ENCODE data around the gene MED12L. TPM values are rescaled to one million over a fixed set of nuclear protein-coding genes. Genes with fewer than 3 reads are reported as not detected.
A peak's percentile ranks its signal among the peaks of the same experiment; 100 is the strongest.

MED12L gene
- total and polyA plus RNA-seq, 9 of the 15 experiments (the other 6 are each of a cell fraction or from before 2014, with no cell fraction given) = not detected

DNA sequence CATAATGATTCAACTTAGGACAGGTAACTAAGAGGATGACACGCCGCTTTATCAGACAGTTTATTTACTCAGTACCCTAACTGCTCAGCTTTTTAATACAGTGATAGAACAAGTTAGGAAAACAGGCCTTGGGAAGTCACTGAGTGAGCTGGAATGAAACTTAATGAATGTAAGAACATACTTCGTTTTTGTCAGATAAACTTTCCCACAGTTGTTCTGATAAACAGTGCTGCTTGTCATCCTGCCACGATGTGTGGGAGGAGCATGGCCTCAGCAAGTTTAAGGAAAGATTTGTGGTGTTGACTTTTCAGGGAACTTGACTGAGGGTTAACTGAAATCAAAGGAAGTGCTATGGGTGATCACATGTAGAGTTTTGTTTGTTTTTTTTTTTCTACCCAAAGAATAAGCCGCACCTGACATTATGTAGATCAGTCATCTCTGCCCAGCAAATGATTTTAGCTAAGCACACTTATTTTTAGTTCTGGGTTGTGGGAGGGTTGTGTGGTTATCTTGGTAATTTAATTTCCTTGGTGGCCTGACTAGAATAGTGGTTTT, 198.5 kb downstream of the MED12L start (continued):
- TF ChIP-seq FOXA3 (CRISPR knock-in tag; conservative IDR thresholded peaks at IDR 0.05 in 1 of 2, IDR thresholded peaks at IDR 0.05 in 1 of 2) (peak in 1 of 2 experiments; percentile 52; a peak in 2 of 4 replicates), TARDBP (IDR thresholded peaks at IDR 0.05) (no peak), ETV5 (CRISPR knock-in tag; IDR thresholded peaks at IDR 0.05; ENCODE audit: low read depth) (no peak), MAFF (IDR thresholded peaks at IDR 0.05; ENCODE audit: low read length) (no peak), PTBP1 (IDR thresholded peaks at IDR 0.05; ENCODE audit: low read depth, low read length) (no peak), ZNF707 (CRISPR knock-in tag; conservative IDR thresholded peaks at IDR 0.05) (no peak), HDAC1 (IDR thresholded peaks at IDR 0.05) (peak in 1 of 2 experiments; percentile 31; a peak in 1 of 4 replicates), SNIP1 (IDR thresholded peaks at IDR 0.05; ENCODE audit: low read depth) (no peak), ZNF311 (CRISPR knock-in tag; IDR thresholded peaks at IDR 0.05) (no peak), SOX6 (IDR thresholded peaks at IDR 0.05) (peak; percentile 62; the same call in 1 of the 2 replicates), RCOR1 (IDR thresholded peaks at IDR 0.05; ENCODE audit: borderline replicate concordance in 1 of 2, low read depth in 2 of 2, low read length in 2 of 2) (peak in 1 of 2 experiments; percentile 74; a peak in 2 of 4 replicates), ZNF696 (CRISPR knock-in tag; conservative IDR thresholded peaks at IDR 0.05) (no peak), ZNF431 (CRISPR knock-in tag; IDR thresholded peaks at IDR 0.05) (no peak), MXI1 (IDR thresholded peaks at IDR 0.05; ENCODE audit: low read depth, low read length) (no peak)
- TF ChIP-seq, protein P1, sequence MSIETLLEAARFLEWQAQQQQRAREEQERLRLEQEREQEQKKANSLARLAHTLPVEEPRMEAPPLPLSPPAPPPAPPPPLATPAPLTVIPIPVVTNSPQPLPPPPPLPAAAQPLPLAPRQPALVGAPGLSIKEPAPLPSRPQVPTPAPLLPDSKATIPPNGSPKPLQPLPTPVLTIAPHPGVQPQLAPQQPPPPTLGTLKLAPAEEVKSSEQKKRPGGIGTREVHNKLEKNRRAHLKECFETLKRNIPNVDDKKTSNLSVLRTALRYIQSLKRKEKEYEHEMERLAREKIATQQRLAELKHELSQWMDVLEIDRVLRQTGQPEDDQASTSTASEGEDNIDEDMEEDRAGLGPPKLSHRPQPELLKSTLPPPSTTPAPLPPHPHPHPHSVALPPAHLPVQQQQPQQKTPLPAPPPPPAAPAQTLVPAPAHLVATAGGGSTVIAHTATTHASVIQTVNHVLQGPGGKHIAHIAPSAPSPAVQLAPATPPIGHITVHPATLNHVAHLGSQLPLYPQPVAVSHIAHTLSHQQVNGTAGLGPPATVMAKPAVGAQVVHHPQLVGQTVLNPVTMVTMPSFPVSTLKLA (conservative IDR thresholded peaks at IDR 0.05) = no peak
- TF ChIP-seq, protein P2, sequence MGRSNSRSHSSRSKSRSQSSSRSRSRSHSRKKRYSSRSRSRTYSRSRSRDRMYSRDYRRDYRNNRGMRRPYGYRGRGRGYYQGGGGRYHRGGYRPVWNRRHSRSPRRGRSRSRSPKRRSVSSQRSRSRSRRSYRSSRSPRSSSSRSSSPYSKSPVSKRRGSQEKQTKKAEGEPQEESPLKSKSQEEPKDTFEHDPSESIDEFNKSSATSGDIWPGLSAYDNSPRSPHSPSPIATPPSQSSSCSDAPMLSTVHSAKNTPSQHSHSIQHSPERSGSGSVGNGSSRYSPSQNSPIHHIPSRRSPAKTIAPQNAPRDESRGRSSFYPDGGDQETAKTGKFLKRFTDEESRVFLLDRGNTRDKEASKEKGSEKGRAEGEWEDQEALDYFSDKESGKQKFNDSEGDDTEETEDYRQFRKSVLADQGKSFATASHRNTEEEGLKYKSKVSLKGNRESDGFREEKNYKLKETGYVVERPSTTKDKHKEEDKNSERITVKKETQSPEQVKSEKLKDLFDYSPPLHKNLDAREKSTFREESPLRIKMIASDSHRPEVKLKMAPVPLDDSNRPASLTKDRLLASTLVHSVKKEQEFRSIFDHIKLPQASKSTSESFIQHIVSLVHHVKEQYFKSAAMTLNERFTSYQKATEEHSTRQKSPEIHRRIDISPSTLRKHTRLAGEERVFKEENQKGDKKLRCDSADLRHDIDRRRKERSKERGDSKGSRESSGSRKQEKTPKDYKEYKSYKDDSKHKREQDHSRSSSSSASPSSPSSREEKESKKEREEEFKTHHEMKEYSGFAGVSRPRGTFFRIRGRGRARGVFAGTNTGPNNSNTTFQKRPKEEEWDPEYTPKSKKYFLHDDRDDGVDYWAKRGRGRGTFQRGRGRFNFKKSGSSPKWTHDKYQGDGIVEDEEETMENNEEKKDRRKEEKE (IDR thresholded peaks at IDR 0.05; ENCODE audit: borderline replicate concordance in 1 of 2, control insufficient read depth in 1 of 2, low read depth in 2 of 2, low read length in 1 of 2) = no peak
- TF ChIP-seq, protein P3, sequence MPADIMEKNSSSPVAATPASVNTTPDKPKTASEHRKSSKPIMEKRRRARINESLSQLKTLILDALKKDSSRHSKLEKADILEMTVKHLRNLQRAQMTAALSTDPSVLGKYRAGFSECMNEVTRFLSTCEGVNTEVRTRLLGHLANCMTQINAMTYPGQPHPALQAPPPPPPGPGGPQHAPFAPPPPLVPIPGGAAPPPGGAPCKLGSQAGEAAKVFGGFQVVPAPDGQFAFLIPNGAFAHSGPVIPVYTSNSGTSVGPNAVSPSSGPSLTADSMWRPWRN (IDR thresholded peaks at IDR 0.05; ENCODE audit: low read depth) = peak; percentile 47; the same call in 1 of the 2 replicates

Data from K562 (cell line).